ENCODE results near the gene PBX3.

- no peak for TF ChIP-seq CTCF (IDR thresholded peaks at IDR 0.05)
- TF ChIP-seq POLR2AphosphoS5 (IDR thresholded peaks at IDR 0.05; ENCODE audit: low read depth, low read length) = no peak
- TF ChIP-seq SIN3A (IDR thresholded peaks at IDR 0.05; ENCODE audit: borderline replicate concordance, insufficient read depth, low read depth, low read length) = no peak
- TF ChIP-seq REST (IDR thresholded peaks at IDR 0.05; ENCODE audit: insufficient read depth in 1 of 2, low read depth in 2 of 2, low read length in 1 of 2) = no peak
Observed at GRCh38 chr9:125908136-125908535, 161.0 kb downstream of the PBX3 start.
